HepG2 (cell line): ENCODE data around the gene PSEN1. TPM values are rescaled to one million over a fixed set of nuclear protein-coding genes. Genes with fewer than 3 reads are reported as not detected.

Experiments used
- ATAC-seq: fragments of 200-7000 bp; cut with Tn5 transposase; 3 replicates; pipeline ENCODE4 v1.9.1; 2020; ENCODE audit warnings: mild to moderate bottlenecking, moderate library complexity
- BruUV-seq: library from RNA; stranded (reverse); fragments of 400-500 nt; replicated peaks from 2 replicates; lab custom pipeline; 2021; lab: Mats Ljungman, UMichigan
- CTCF ChIA-PET: fragments of 300-600 bp; formaldehyde crosslinking; extraction: SDS; loops from one replicate; lab custom pipeline; 2021; ENCODE audit warnings: low total read pairs, inconsistent platforms, low intra/inter-chr PET ratio; lab: Yijun Ruan, JAX
- POLR2A ChIA-PET: fragments of 350-600 bp; sonication (Branson Sonifier 250); formaldehyde crosslinking; loops from one replicate; lab custom pipeline; 2020; ENCODE audit warnings: antibody characterized with exemption, inconsistent platforms; lab: Yijun Ruan, JAX
- DNase-seq: peaks from one replicate; pipeline ENCODE4 v3.0.0-alpha.2; 2015; ENCODE audit warnings: low spot score
- FAIRE-seq: peaks from 3 replicates; lab custom pipeline; 2011; peaks lifted over from hg19 to GRCh38; lab: Jason Lieb, UNC
- H2AFZ ChIP-seq: one replicate; pipeline ENCODE4 v1.6.1; 2011; ENCODE audit warnings: low read length, inconsistent platforms
- H3K27ac ChIP-seq: fragments of 300-600 bp; 3 replicates; pipeline ENCODE4 v1.8.0; 2011; ENCODE audit warnings: mixed run types, mild to moderate bottlenecking, mixed read lengths, low read length, inconsistent platforms; ENCODE audit not compliant: insufficient read depth; ENCODE audit errors: extremely low read length
- H3K27me3 ChIP-seq, 2 experiments: fragments of 200-600 bp in 1 of 2; 2 replicates in 1 of 2; 3 replicates in 1 of 2; pipeline versions ENCODE4 v1.6.0 to v1.8.0; 2011; ENCODE audit warnings: low read length in 2 of 2, mild to moderate bottlenecking in 2 of 2, moderate library complexity in 2 of 2, inconsistent platforms in 1 of 2; ENCODE audit not compliant: insufficient read depth in 2 of 2, control insufficient read depth in 1 of 2
- H3K36me3 ChIP-seq, 2 experiments: fragments of 200-600 bp in 1 of 2; replicated peaks in 1 of 2; 2 replicates in 1 of 2; 3 replicates in 1 of 2; pipeline versions ENCODE4 v1.5.1 to v1.8.0; 2011; ENCODE audit warnings: low read length in 2 of 2, inconsistent platforms in 1 of 2; ENCODE audit not compliant: insufficient read depth in 2 of 2, control insufficient read depth in 1 of 2
- H3K4me1 ChIP-seq: 2 replicates; pipeline ENCODE4 v1.5.1; 2012; ENCODE audit warnings: low read length, inconsistent platforms; ENCODE audit not compliant: insufficient read depth
- H3K4me2 ChIP-seq: 2 replicates; pipeline ENCODE4 v1.6.0; 2011; ENCODE audit warnings: low read depth, low read length, inconsistent platforms
- H3K4me3 ChIP-seq, 3 experiments: fragments of 200-600 bp in 1 of 3; sonication (generic), shearing (Covaris generic) in 1 of 3; replicated peaks in 1 of 3; 2 replicates each; pipeline ENCODE4 v1.5.1; 2011 to 2016; ENCODE audit warnings: low read length in 3 of 3, inconsistent platforms in 2 of 3, low read depth in 2 of 3, mild to moderate bottlenecking in 2 of 3, control low read depth in 1 of 3, mixed read lengths in 1 of 3; ENCODE audit not compliant: insufficient read depth in 1 of 3
- H3K79me2 ChIP-seq: one replicate; pipeline ENCODE4 v1.6.1; 2011; ENCODE audit warnings: low read length, inconsistent platforms; ENCODE audit not compliant: insufficient read depth
- H3K9ac ChIP-seq: 2 replicates; pipeline ENCODE4 v1.6.0; 2011; ENCODE audit warnings: mild to moderate bottlenecking, low read depth, low read length, inconsistent platforms; ENCODE audit not compliant: insufficient read depth
- H3K9me3 ChIP-seq: 2 replicates; pipeline ENCODE4 v1.5.1; 2012; ENCODE audit warnings: mild to moderate bottlenecking, low read length
- H4K20me1 ChIP-seq: 2 replicates; pipeline ENCODE4 v1.6.0; 2011; ENCODE audit warnings: inconsistent platforms, mild to moderate bottlenecking, low read length, moderate library complexity; ENCODE audit not compliant: insufficient read depth
- ELF3 ChIP-seq: IDR thresholded peaks from 2 replicates; pipeline ENCODE4 v1.6.1; 2016; ENCODE audit warnings: missing genetic modification reagents, missing compliant biosample characterization
- HNRNPK ChIP-seq: fragments of 200-400 bp; formaldehyde crosslinking; IDR thresholded peaks from 2 replicates; pipeline ENCODE4 v1.6.1; 2018; ENCODE audit warnings: low read length, low read depth, moderate library complexity, mild to moderate bottlenecking; ENCODE audit not compliant: poor library complexity, severe bottlenecking
- PCBP1 ChIP-seq: fragments of 200-400 bp; formaldehyde crosslinking; IDR thresholded peaks from 2 replicates; pipeline ENCODE4 v1.6.1; 2017; ENCODE audit warnings: mild to moderate bottlenecking, low read depth, low read length, borderline replicate concordance
- TRAFD1 ChIP-seq: sonication (generic); formaldehyde crosslinking; IDR thresholded peaks from 2 replicates; pipeline ENCODE4 v1.5.1; 2020; ENCODE audit warnings: missing genetic modification reagents, mild to moderate bottlenecking, borderline replicate concordance
- ZBTB39 ChIP-seq: sonication (generic); formaldehyde crosslinking; IDR thresholded peaks from 2 replicates; pipeline ENCODE4 v1.5.0; 2020; ENCODE audit warnings: missing genetic modification reagents
- ZFP62 ChIP-seq: sonication (generic); formaldehyde crosslinking; IDR thresholded peaks from 2 replicates; pipeline ENCODE4 v1.4.0; 2020; ENCODE audit warnings: missing genetic modification reagents
- ZMYM4 ChIP-seq: sonication (generic); formaldehyde crosslinking; IDR thresholded peaks from 2 replicates; pipeline ENCODE4 v1.8.1; 2023; ENCODE audit warnings: mild to moderate bottlenecking, missing genetic modification reagents
- ZNF350 ChIP-seq: sonication (generic); formaldehyde crosslinking; IDR thresholded peaks from 2 replicates; pipeline ENCODE4 v1.4.0; 2020; ENCODE audit warnings: mild to moderate bottlenecking, low read depth, missing genetic modification reagents, borderline replicate concordance
- ZNF362 ChIP-seq: sonication (generic); formaldehyde crosslinking; IDR thresholded peaks from 2 replicates; pipeline ENCODE4 v1.4.0; 2020; ENCODE audit warnings: missing genetic modification reagents, mild to moderate bottlenecking, borderline replicate concordance
- ZNF501 ChIP-seq: sonication (generic); formaldehyde crosslinking; IDR thresholded peaks from 2 replicates; pipeline ENCODE4 v1.5.1; 2020; ENCODE audit warnings: mild to moderate bottlenecking, moderate library complexity, missing genetic modification reagents
- ZSCAN29 ChIP-seq: sonication (generic); formaldehyde crosslinking; conservative IDR thresholded peaks from 2 replicates; pipeline ENCODE4 v1.4.0; 2020; ENCODE audit warnings: mild to moderate bottlenecking, missing genetic modification reagents
- WGBS: methylation state at CpG from one replicate; pipeline ENCODE4 v1.1.6; 2017; ENCODE audit warnings: low lambda C conversion rate; 5-methylcytosine and 5-hydroxymethylcytosine counted together
- in situ Hi-C: cut with HindIII; loops from 2 replicates; pipeline ENCODE4 v1.10.0; 2017; ENCODE audit warnings: low pct_unique_long_range_greater_than_20kb; ENCODE audit not compliant: extremely low pct_ligation_motif_present
- intact Hi-C: fragments of 100-400 bp; cut with micrococcal nuclease; formaldehyde crosslinking; loops from one replicate; pipeline ENCODE4 v1.10.0; 2022; ENCODE audit not compliant: unreplicated experiment
- polyA plus RNA-seq, 8 experiments: library from polyadenylated mRNA; depleted of rRNA in 3 of 8; stranded (reverse) in 7 of 8; unstranded in 1 of 8; fragments of >200 nt; fragmentation: Illumina TruSeq in 4 of 8; extraction: Trizol in 4 of 8; gene quantifications; 2 replicates each; pipeline versions ENCODE4 v1.2.1 to v1.2.3, GENCODE V29; 2011 to 2016; ENCODE audit warnings: low read depth in 4 of 8, missing spikeins in 1 of 8, mixed read lengths in 1 of 8; ENCODE audit not compliant: insufficient read depth in 1 of 8
- total RNA-seq, 5 experiments: library from RNA; depleted of rRNA; stranded (reverse); fragments of >200 nt; fragmentation: Illumina TruSeq; extraction: Trizol; gene quantifications; 2 replicates each; pipeline ENCODE4 v1.2.3, GENCODE V29; 2016; ENCODE audit warnings: low read depth in 1 of 5
- TF ChIP-seq, protein P1 (sequence below): sonication (generic); formaldehyde crosslinking; IDR thresholded peaks from 2 replicates; pipeline ENCODE4 v1.5.0; 2020; ENCODE audit warnings: missing genetic modification reagents, mild to moderate bottlenecking, borderline replicate concordance

The PSEN1 gene
- total and polyA plus RNA-seq, 2 of the 13 experiments (the other 11 are each of a cell fraction or from before 2014, with no cell fraction given), result 12.5 to 26.6 TPM

DNA sequence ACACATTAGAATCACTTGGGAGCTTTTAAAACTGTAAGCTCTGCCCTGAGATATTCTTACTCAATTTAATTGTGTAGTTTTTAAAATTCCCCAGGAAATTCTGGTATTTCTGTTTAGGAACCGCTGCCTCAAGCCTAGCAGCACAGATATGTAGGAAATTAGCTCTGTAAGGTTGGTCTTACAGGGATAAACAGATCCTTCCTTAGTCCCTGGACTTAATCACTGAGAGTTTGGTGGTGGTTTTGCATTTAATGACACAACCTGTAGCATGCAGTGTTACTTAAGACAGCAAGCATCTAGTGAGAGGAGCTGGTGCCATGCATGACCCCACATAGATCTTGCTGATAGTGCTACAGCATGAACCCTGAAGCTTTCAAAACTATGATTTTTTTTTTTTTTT is 81.1 kb downstream of the PSEN1 start:
- ChIA-PET CTCF (no interaction called here), POLR2A (no interaction called here)
- Histone ChIP-seq H4K20me1 (no peaks in the 10 kb centered on the region), H3K36me3 (peaks cover 12 to 42% of the 10 kb centered on the region in 2 experiments), H3K4me3 (no peak overlapping the region), H3K79me2 (no peaks in the 10 kb centered on the region), H3K4me1 (no peaks in the 10 kb centered on the region), H3K9me3 (no peaks in the 10 kb centered on the region), H3K9ac (no peak overlapping the region), H3K27ac (no peak overlapping the region), H3K4me2 (no peak overlapping the region), H3K27me3 (no peaks in the 10 kb centered on the region), H2AFZ (no peak overlapping the region)
- no peak for ATAC-seq
- WGBS, result 88% methylated on average over 1 of the region's 1 CpG
- no peak for DNase-seq
- no peak for TF ChIP-seq ZSCAN29 (CRISPR knock-in tag)
- BruUV-seq, result no TSS peak
- intact Hi-C loops, result no loop called here
- no peak for FAIRE-seq
- in situ Hi-C loops, result no loop called here

- WGBS, result 93% methylated on average over 4 of the region's 4 CpGs
- peaks cover 10% of the 10 kb centered on the region for H3K4me1 ChIP-seq
- H3K27ac ChIP-seq, result no peak overlapping the region
- ATAC-seq (no peak), FAIRE-seq (no peak), DNase-seq (no peak)
- H2AFZ ChIP-seq, result no peak overlapping the region
- H3K27me3 ChIP-seq, result no peaks in the 10 kb centered on the region
- intact Hi-C loops (no loop called here), in situ Hi-C loops (no loop called here)
- H3K4me2 ChIP-seq, result no peak overlapping the region
- H3K9me3 ChIP-seq, result no peaks in the 10 kb centered on the region
- POLR2A ChIA-PET, result no interaction called here
- H3K36me3 ChIP-seq, result peaks cover 6 to 32% of the 10 kb centered on the region in 2 experiments
- BruUV-seq, result no TSS peak
- CTCF ChIA-PET, result no interaction called here
- no peak overlapping the region for H3K4me3 ChIP-seq
- H3K9ac ChIP-seq, result no peak overlapping the region
- no peaks in the 10 kb centered on the region for H3K79me2 ChIP-seq
- H4K20me1 ChIP-seq, result no peaks in the 10 kb centered on the region
- TF ChIP-seq ZNF350, result no peak
- no peak for TF ChIP-seq ZMYM4 (CRISPR knock-in tag)
- no peak for TF ChIP-seq ZNF501 (CRISPR knock-in tag)
- TF ChIP-seq, protein P1, sequence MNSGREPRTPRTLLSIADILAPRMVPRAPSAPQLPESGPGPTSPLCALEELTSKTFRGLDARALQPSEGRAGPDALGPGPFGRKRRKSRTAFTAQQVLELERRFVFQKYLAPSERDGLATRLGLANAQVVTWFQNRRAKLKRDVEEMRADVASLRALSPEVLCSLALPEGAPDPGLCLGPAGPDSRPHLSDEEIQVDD (CRISPR knock-in tag), result no peak
- no peak for TF ChIP-seq TRAFD1 (CRISPR knock-in tag)
- TF ChIP-seq ZBTB39, result no peak
- no peak for TF ChIP-seq HNRNPK
- no peak for TF ChIP-seq ZNF362 (CRISPR knock-in tag)
- no peak for TF ChIP-seq ELF3 (CRISPR knock-in tag)
- no peak for TF ChIP-seq ZFP62 (CRISPR knock-in tag)
- TF ChIP-seq PCBP1, result no peak
Measured at GRCh38 chr14:73220061-73220460, 83.8 kb downstream of the PSEN1 start.
